HG02870 (cell line): ENCODE data around the gene BBS4.
A peak's percentile ranks its signal among the peaks of the same experiment; 100 is the strongest.

Experiments
- ATAC-seq: cut with Tn5 transposase; IDR thresholded peaks from one replicate; pipeline ENCODE4 v1.9.1; 2021; ENCODE audit warnings: mild to moderate bottlenecking, moderate library complexity; ENCODE audit not compliant: unreplicated experiment

Gene BBS4

GRCh38 chr15:72758182-72758581, 72.2 kb downstream of the BBS4 start:
- no peak for ATAC-seq

GRCh38 chr15:72760590-72761260, 74.7 kb downstream of the BBS4 start:
- ATAC-seq = no peak

DNA sequence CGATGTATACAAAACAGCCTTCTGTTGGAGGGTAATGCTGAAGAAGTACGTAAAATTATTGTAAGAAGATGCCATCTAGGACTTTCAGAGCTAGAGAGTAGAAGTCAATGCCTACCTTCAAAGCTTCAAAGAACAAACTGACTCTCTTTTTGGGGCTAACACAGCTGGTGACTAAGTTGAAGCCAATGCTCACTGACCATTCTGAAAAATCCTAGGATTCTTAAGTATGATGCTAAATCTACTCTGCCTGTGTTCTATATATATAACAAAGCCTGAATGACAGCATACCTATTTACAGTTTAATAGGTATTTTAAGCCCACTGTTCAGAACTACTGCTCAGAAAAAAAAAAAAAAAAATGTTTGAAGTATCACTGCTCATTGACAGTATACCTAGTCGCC, 78.6 kb downstream of the BBS4 start:
- no peak for ATAC-seq

DNA sequence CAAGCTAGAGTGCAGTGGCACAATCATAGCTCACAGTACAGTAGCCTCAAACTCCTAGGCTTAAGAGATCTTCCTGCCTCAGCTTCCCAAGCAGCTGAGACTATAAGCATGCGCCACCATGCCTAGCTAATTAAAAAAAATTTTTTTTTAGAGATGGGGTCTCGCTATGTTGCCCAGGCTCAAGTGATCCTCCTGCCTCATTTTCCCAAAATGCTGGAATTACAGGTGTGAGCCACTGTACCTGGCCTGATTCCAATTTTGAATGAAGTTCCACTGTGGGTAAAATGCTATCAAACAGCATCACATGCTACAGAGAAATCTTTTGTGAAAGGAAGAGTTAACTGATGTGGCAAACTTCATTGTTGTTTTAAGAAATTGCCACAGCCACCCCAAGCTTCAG, 80.0 kb downstream of the BBS4 start:
- ATAC-seq = no peak

- ATAC-seq = no peak
Observed at GRCh38 chr15:72766780-72767179, 80.8 kb downstream of the BBS4 start.

GRCh38 chr15:72770673-72771328, 84.8 kb downstream of the BBS4 start:
- ATAC-seq = no peak

DNA sequence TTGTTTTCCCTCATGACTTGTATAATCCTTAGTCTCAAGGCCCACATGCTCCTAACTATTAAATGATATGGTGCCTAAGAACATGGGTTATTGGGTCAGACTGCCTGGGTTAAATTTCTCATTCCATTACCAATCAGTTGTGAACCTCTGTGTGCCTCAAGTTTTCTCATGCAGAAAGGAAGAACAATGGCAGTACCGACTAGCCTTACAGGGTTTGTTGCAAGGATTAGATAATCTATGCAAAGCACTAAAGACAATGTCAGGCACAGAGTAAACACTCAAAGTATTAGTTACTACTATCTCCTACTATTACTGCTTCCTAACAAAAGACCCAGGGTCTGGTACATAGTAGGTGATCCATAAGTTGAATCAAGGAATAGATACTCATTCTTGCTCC, 85.3 kb downstream of the BBS4 start:
- no peak for ATAC-seq

- no peak for ATAC-seq
Observed at GRCh38 chr15:72774696-72775383, 88.8 kb downstream of the BBS4 start.

GRCh38 chr15:72778796-72779195, 92.8 kb downstream of the BBS4 start:
- no peak for ATAC-seq

GRCh38 chr15:72781631-72782030, 95.6 kb downstream of the BBS4 start:
- ATAC-seq = no peak

DNA sequence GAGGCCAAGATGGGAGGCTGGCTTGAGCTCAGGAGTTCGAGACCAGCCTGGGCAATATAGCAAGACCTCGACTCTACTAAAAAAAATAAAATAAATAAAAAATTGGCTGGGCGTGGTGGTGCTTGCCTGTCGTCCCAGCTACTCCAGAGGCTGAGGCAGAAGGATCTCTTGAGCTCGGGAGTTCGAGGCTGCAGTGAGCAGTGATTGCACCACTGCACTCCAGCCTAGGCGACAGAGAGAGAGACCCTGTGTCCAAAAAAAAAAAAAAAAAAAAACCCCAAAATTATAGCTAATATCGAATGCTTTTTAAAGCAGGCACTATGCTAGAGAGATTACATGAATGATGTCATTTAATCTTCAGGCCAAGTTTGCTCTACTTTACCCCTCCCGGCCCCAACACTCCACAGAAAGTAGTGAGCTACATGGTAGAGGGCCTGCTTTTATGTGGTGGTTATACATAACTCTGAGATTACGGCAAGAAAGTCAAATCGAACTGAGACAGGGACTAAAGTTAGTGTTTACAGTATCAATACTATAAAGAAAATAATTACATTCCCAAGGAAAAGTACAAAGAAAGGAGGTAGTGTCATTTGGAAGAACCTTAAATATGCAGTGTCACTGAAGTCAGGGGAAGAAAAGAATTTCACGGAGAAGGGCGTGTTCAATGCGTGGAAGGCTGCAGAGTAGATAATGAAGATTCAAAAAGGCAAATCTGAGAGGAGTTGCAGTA, 96.4 kb downstream of the BBS4 start:
- no peak for ATAC-seq

- ATAC-seq = peak; percentile 37
Observed at GRCh38 chr15:72783004-72783639, 97.1 kb downstream of the BBS4 start.

DNA sequence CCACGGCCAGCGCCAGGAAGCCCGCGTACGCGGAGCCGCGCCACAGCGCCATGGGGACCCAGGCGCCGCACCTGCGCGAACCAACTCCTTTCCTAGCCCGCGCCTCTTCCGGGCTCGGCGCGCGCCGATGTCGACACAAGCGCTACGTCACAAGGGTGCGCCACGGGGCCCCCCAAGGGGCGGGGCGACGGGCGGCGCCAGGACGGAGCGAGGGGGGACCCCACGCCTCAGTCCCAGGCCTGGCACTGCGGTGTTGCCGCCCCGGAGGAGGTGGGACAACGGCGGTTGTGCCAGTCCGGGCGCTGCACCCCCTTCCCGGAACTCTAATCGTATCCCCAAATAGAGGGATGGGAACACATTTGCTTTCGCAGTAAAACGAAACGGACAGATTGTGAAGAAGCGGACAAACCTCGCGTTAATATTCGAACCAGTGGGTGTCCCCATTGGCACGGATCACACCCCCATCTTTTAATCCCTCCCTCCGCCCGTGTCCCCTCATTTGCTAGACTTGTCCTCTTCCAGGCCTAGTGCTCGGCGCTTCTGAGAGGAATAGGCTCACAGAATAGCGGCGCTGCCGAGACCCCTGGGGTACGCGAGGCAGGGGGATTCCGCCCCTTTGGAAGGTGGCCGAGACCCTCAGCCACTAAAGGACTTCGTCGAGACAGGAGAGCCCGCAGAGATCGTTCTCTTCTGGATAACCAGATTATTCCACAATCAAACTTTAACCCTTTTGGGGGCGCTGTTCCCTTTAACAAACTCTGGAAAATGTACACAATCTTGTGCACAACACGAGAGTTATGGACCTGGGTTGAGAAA, 97.8 kb downstream of the BBS4 start, which contains the start of gene ADPGK:
TSS of gene ADPGK (minus strand) at position 119 of the 816 bp plus-strand sequence. CDS start at position 52, 67 bp downstream.
- ATAC-seq = peak; percentile 54

DNA sequence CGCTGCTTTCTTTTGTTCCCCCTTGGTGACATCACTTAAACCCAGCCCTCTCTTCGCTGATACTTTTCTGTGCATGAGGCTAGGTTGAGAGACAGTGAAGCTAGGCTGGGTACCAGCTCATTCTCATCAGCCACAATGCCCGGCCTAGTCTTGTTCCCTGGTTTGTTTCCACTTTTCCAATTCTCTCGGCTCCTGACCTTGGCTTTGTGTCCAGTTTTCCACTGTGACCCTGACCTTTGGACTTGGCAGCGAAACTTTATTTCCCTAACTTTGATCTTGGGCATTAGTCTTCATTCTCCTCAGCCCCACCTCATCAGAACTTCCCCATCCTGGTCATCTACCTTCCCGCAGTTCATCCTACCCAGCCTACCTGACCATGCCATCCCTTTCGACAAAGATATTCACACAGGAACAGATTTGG, 98.5 kb downstream of the BBS4 start:
- no peak for ATAC-seq

GRCh38 chr15:72785432-72785831, 99.4 kb downstream of the BBS4 start:
- no peak for ATAC-seq

GRCh38 chr15:72785841-72786240, 99.8 kb downstream of the BBS4 start:
- no peak for ATAC-seq

DNA sequence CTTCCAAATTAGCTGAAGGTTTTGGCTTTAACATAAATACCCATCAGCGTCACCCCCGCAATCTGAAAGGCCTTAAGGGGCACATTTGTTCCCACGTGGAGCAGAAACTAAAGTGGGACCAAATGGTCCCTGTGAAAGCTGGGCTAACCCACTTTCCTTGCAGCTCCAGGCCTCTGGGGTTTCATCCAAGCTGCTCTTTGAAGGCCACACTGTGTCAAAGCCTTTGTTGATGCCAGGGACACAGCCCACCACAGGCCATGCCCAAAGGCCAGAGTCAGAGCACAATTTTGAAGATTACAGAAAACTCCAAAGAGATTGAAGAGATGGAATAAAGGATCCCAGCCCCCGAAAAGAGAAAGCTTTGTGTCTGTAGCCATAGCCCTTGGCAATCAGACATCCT, 100.2 kb downstream of the BBS4 start:
- ATAC-seq = no peak

- ATAC-seq = no peak
Observed at GRCh38 chr15:72786676-72787345, 100.8 kb downstream of the BBS4 start.

GRCh38 chr15:72787526-72787925, 101.5 kb downstream of the BBS4 start:
- ATAC-seq = no peak
